Nephron (organoid): ENCODE results near the gene MYO16.
A peak's percentile ranks its signal among the peaks of the same experiment; 100 is the strongest.

Experiments used
- H3K27ac Mint-ChIP-seq, 3 experiments: 2 replicates each; pipeline ENCODE4 v1.8.0; 2020; ENCODE audit warnings: mixed read lengths in 3 of 3, mild to moderate bottlenecking in 2 of 3, moderate library complexity in 1 of 3
- H3K27me3 Mint-ChIP-seq: 2 replicates; pipeline ENCODE4 v1.8.0; 2021; ENCODE audit warnings: low read depth, mild to moderate bottlenecking, moderate library complexity, mixed read lengths
- H3K36me3 Mint-ChIP-seq: 2 replicates; pipeline ENCODE4 v1.8.0; 2020; ENCODE audit warnings: low read depth, mixed read lengths
- H3K4me1 Mint-ChIP-seq: 2 replicates; pipeline ENCODE4 v1.8.0; 2020; ENCODE audit warnings: mixed read lengths
- H3K4me3 Mint-ChIP-seq, 3 experiments: 2 replicates each; pipeline ENCODE4 v1.8.0; 2020; ENCODE audit warnings: mild to moderate bottlenecking in 3 of 3, mixed read lengths in 3 of 3, moderate library complexity in 2 of 3
- H3K9me3 Mint-ChIP-seq: 2 replicates; pipeline ENCODE4 v1.8.0; 2020; ENCODE audit warnings: mixed read lengths
- CTCF ChIP-seq, 3 experiments: fragments of 200-600 bp; sonication (generic); IDR thresholded peaks; one replicate each; pipeline ENCODE4 v1.5.0; 2021; ENCODE audit warnings: antibody characterized with exemption in 3 of 3; ENCODE audit not compliant: unreplicated experiment in 3 of 3

MYO16 gene

GRCh38 chr13:108944760-108945159 is 315.3 kb downstream of the MYO16 start:
- Mint-ChIP-seq H3K27ac (no peak overlapping the region), H3K36me3 (no peaks in the 10 kb centered on the region), H3K27me3 (no peaks in the 10 kb centered on the region), H3K4me1 (peaks cover 10% of the 10 kb centered on the region), H3K4me3 (no peak overlapping the region), H3K9me3 (no peaks in the 10 kb centered on the region)
- TF ChIP-seq CTCF (IDR thresholded peaks at IDR 0.05; ENCODE audit: unreplicated experiment in 3 of 3): no peak

GRCh38 chr13:108947551-108948030 is 318.2 kb downstream of the MYO16 start:
- Mint-ChIP-seq H3K4me3 (no peak overlapping the region), H3K9me3 (no peaks in the 10 kb centered on the region), H3K27ac (peak overlapping the region in 2 of 3 experiments; percentile 71 to 85), H3K4me1 (peaks cover 10% of the 10 kb centered on the region), H3K27me3 (no peaks in the 10 kb centered on the region), H3K36me3 (no peaks in the 10 kb centered on the region)
- TF ChIP-seq CTCF (IDR thresholded peaks at IDR 0.05; ENCODE audit: unreplicated experiment in 3 of 3): no peak

GRCh38 chr13:108948251-108948671 is 318.9 kb downstream of the MYO16 start:
- Mint-ChIP-seq H3K27ac (peak overlapping the region in 2 of 3 experiments; percentile 77 to 85), H3K4me3 (no peak overlapping the region), H3K27me3 (no peaks in the 10 kb centered on the region), H3K36me3 (no peaks in the 10 kb centered on the region), H3K4me1 (peaks cover 10% of the 10 kb centered on the region), H3K9me3 (no peaks in the 10 kb centered on the region)
- no peak for TF ChIP-seq CTCF (IDR thresholded peaks at IDR 0.05; ENCODE audit: unreplicated experiment in 3 of 3)

GRCh38 chr13:108950333-108951010 is 321.1 kb downstream of the MYO16 start:
- Mint-ChIP-seq H3K4me1 (peaks cover 10% of the 10 kb centered on the region), H3K27me3 (no peaks in the 10 kb centered on the region), H3K36me3 (no peaks in the 10 kb centered on the region), H3K4me3 (no peak overlapping the region), H3K9me3 (no peaks in the 10 kb centered on the region), H3K27ac (no peak overlapping the region)
- no peak for TF ChIP-seq CTCF (IDR thresholded peaks at IDR 0.05; ENCODE audit: unreplicated experiment in 3 of 3)

- Mint-ChIP-seq H3K4me3 (no peak overlapping the region), H3K9me3 (no peaks in the 10 kb centered on the region), H3K4me1 (peaks cover 11% of the 10 kb centered on the region), H3K27ac (no peak overlapping the region), H3K27me3 (no peaks in the 10 kb centered on the region), H3K36me3 (no peaks in the 10 kb centered on the region)
- no peak for TF ChIP-seq CTCF (IDR thresholded peaks at IDR 0.05; ENCODE audit: unreplicated experiment in 3 of 3)
These were observed 326.3 kb downstream of the MYO16 start for GRCh38 chr13:108955741-108956140.
